GM12878 (cell line): ENCODE data around the gene C10orf90. TPM values are rescaled to one million over a fixed set of nuclear protein-coding genes. Genes with fewer than 3 reads are reported as not detected.

ENCODE experiments used
- ATAC-seq: fragments of 200-7000 bp; cut with Tn5 transposase; 3 replicates; pipeline ENCODE4 v1.9.1; 2020; ENCODE audit warnings: mild to moderate bottlenecking, moderate library complexity
- BruUV-seq: library from RNA; stranded (reverse); fragments of 400-500 nt; replicated peaks from 2 replicates; lab custom pipeline; 2021; lab: Mats Ljungman, UMichigan
- CTCF ChIA-PET: fragments of 300-600 bp; sonication (Branson Sonifier 250); formaldehyde crosslinking; extraction: SDS; loops from one replicate; lab custom pipeline; 2021; ENCODE audit warnings: inconsistent platforms; lab: Yijun Ruan, JAX
- POLR2A ChIA-PET: fragments of 350-600 bp; formaldehyde crosslinking; extraction: SDS; loops from one replicate; lab custom pipeline; 2021; ENCODE audit warnings: inconsistent platforms; lab: Charles Lee
- RAD21 ChIA-PET: fragments of 300-600 bp; sonication (Branson Sonifier 250); formaldehyde crosslinking; loops from one replicate; lab custom pipeline; 2023; ENCODE audit warnings: antibody characterized with exemption; ENCODE audit not compliant: unreplicated experiment; lab: Charles Lee
- SMC1A ChIA-PET: fragments of 300-600 bp; sonication (Branson Sonifier 250); formaldehyde crosslinking; loops from one replicate; lab custom pipeline; 2023; ENCODE audit not compliant: unreplicated experiment, uncharacterized antibody; lab: Charles Lee
- DNase-seq: peaks from one replicate; pipeline ENCODE4 v3.0.0-alpha.2; 2011; ENCODE audit warnings: low read depth, low spot score
- FAIRE-seq: peaks from 3 replicates; lab custom pipeline; 2011; peaks lifted over from hg19 to GRCh38; lab: Jason Lieb, UNC
- H2AFZ ChIP-seq: 2 replicates; pipeline ENCODE4 v1.6.0; 2011; ENCODE audit warnings: low read depth, low read length, control low read depth; ENCODE audit not compliant: control insufficient read depth
- H3K27ac ChIP-seq: 2 replicates; pipeline ENCODE4 v1.5.1; 2011; ENCODE audit warnings: control low read depth; ENCODE audit not compliant: control insufficient read depth, insufficient read depth
- H3K27me3 ChIP-seq, 2 experiments: replicated peaks in 1 of 2; 2 replicates each; pipeline versions ENCODE4 v1.6.0 to v1.6.1; 2011; ENCODE audit warnings: low read length in 1 of 2; ENCODE audit not compliant: control insufficient read depth in 2 of 2, insufficient read depth in 2 of 2
- H3K36me3 ChIP-seq, 2 experiments: 2 replicates each; pipeline ENCODE4 v1.5.1; 2011; ENCODE audit warnings: low read length in 1 of 2; ENCODE audit not compliant: control insufficient read depth in 2 of 2, insufficient read depth in 2 of 2
- H3K4me1 ChIP-seq: 2 replicates; pipeline ENCODE4 v1.6.1; 2011; ENCODE audit warnings: mild to moderate bottlenecking, low read length, moderate library complexity, mixed read lengths; ENCODE audit not compliant: control insufficient read depth, insufficient read depth
- H3K4me2 ChIP-seq: 2 replicates; pipeline ENCODE4 v1.6.0; 2011; ENCODE audit warnings: control low read depth; ENCODE audit not compliant: control insufficient read depth, insufficient read depth
- H3K4me3 ChIP-seq: fragments of 200-600 bp; sonication (generic); 2 replicates; pipeline ENCODE4 v1.5.1; 2016
- H3K79me2 ChIP-seq: 2 replicates; pipeline ENCODE4 v1.6.0; 2011; ENCODE audit warnings: low read length; ENCODE audit not compliant: control insufficient read depth, insufficient read depth
- H3K9ac ChIP-seq: 2 replicates; pipeline ENCODE4 v1.8.0; 2011; ENCODE audit warnings: low read length, control low read depth, mixed read lengths; ENCODE audit not compliant: control insufficient read depth, insufficient read depth
- H3K9me3 ChIP-seq: replicated peaks from 3 replicates; pipeline ENCODE4 v1.5.1; 2011; ENCODE audit warnings: mild to moderate bottlenecking, low read length; ENCODE audit not compliant: control insufficient read depth, insufficient read depth
- H4K20me1 ChIP-seq: 2 replicates; pipeline ENCODE4 v1.6.0; 2011; ENCODE audit not compliant: control insufficient read depth, insufficient read depth
- CHD2 ChIP-seq: IDR thresholded peaks from 2 replicates; pipeline ENCODE4 v1.6.1; 2011; ENCODE audit warnings: low read depth, low read length, improper control_type of control experiment, borderline replicate concordance
- IKZF2 ChIP-seq, 2 experiments: fragments of 450-650 bp; IDR thresholded peaks; 2 replicates each; pipeline ENCODE4 v1.6.1; 2017; ENCODE audit warnings: mild to moderate bottlenecking in 2 of 2, moderate library complexity in 2 of 2
- IRF5 ChIP-seq: fragments of 450-650 bp; IDR thresholded peaks from 2 replicates; pipeline ENCODE4 v1.6.1; 2017; ENCODE audit warnings: borderline replicate concordance
- MYB ChIP-seq: fragments of 150-350 bp; IDR thresholded peaks from 2 replicates; pipeline ENCODE4 v1.6.1; 2014; ENCODE audit warnings: mild to moderate bottlenecking, low read depth, low read length, borderline replicate concordance
- NFYB ChIP-seq: IDR thresholded peaks from 2 replicates; pipeline ENCODE4 v1.6.1; 2011; ENCODE audit warnings: low read depth, mild to moderate bottlenecking, low read length, improper control_type of control experiment, moderate library complexity; ENCODE audit not compliant: insufficient read depth
- PML ChIP-seq: IDR thresholded peaks from 2 replicates; pipeline ENCODE4 v1.6.1; 2012; ENCODE audit warnings: low read length, inconsistent platforms
- SIX5 ChIP-seq: IDR thresholded peaks from 2 replicates; pipeline ENCODE4 v1.6.1; 2011; ENCODE audit warnings: mild to moderate bottlenecking, low read depth, low read length, moderate library complexity; ENCODE audit not compliant: severe bottlenecking
- SUPT20H ChIP-seq: IDR thresholded peaks from 2 replicates; pipeline ENCODE4 v1.6.1; 2011; ENCODE audit warnings: low read depth, mild to moderate bottlenecking, low read length, moderate library complexity, borderline replicate concordance; ENCODE audit not compliant: control insufficient read depth
- ZBTB40 ChIP-seq: fragments of 450-650 bp; IDR thresholded peaks from 2 replicates; pipeline ENCODE4 v1.6.1; 2016; ENCODE audit warnings: mild to moderate bottlenecking, moderate library complexity, borderline replicate concordance
- ZNF24 ChIP-seq: fragments of 450-650 bp; IDR thresholded peaks from 2 replicates; pipeline ENCODE4 v1.6.1; 2017; ENCODE audit warnings: antibody characterized with exemption, mild to moderate bottlenecking
- WGBS: methylation state at CpG from one replicate; pipeline ENCODE4 v1.1.6; 2016; ENCODE audit warnings: low lambda C conversion rate; ENCODE audit not compliant: insufficient replicate concordance, insufficient coverage; ENCODE audit errors: missing lambda C conversion rate; 5-methylcytosine and 5-hydroxymethylcytosine counted together
- in situ Hi-C: fragments of 300-500 bp; cut with MboI; formaldehyde crosslinking; loops from 9 replicates; pipeline ENCODE4 v1.14.3; 2018; ENCODE audit warnings: mixed read lengths
- intact Hi-C: fragments of 100-400 bp; cut with micrococcal nuclease; formaldehyde crosslinking; loops from one replicate; pipeline ENCODE4 v1.14.2; 2022; ENCODE audit not compliant: unreplicated experiment
- polyA plus RNA-seq, 11 experiments: library from polyadenylated mRNA; depleted of rRNA in 4 of 11; unstranded in 6 of 11; stranded (reverse) in 5 of 11; fragments of >200 nt; fragmentation: Nextera tagmentation in 4 of 11; fragmentation: Illumina TruSeq in 1 of 11; extraction: Ambion mirVana in 4 of 11; extraction: Trizol in 1 of 11; gene quantifications; 1 replicate in 1 of 11; 2 replicates in 10 of 11; pipeline versions ENCODE4 v1.2.1 to v1.2.3, GENCODE V29; 2011 to 2016; ENCODE audit warnings: inconsistent platforms in 2 of 11, missing spikeins in 2 of 11, low read depth in 1 of 11
- total RNA-seq, 4 experiments: library from RNA; depleted of rRNA in 3 of 4; stranded (reverse); fragments of >200 nt in 3 of 4; fragmentation: Illumina TruSeq in 1 of 4; extraction: Trizol in 1 of 4; gene quantifications; 2 replicates each; pipeline versions ENCODE4 v1.2.1 to v1.2.3, GENCODE V29; 2013 to 2021
- TF ChIP-seq, protein P1 (sequence below): fragments of 450-650 bp; formaldehyde crosslinking; IDR thresholded peaks from 2 replicates; pipeline ENCODE4 v1.4.0; 2020; ENCODE audit warnings: mild to moderate bottlenecking, moderate library complexity
- TF ChIP-seq, protein P2 (sequence below): IDR thresholded peaks from 2 replicates; pipeline ENCODE4 v1.6.1; 2011; ENCODE audit warnings: mild to moderate bottlenecking, low read depth, low read length, moderate library complexity; ENCODE audit not compliant: insufficient replicate concordance

Gene C10orf90
- total and polyA plus RNA-seq, 10 of the 15 experiments (the other 5 are each of a cell fraction or from before 2014, with no cell fraction given), result 0.04 TPM; not detected in 9

DNA sequence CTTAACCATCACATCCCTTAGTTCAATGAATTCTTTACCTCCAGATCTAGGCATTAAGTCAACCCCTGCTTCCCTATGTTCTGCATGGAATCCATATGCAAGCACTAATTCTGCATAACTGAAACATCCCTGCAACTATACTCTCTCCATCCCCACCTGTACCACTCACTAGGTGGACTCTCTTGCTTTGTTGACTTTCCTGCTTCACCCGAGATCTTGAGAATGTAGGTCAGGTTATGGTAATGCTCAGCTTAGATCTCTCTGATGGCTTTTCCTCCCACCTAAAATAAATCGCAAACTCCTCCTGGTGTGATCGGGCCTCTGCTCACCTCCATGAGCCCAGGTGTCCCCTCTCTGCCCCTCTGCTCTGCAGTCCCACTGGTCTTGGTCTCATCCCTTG lies 189.8 kb downstream of the C10orf90 start (continued):
- TF ChIP-seq, protein P1, sequence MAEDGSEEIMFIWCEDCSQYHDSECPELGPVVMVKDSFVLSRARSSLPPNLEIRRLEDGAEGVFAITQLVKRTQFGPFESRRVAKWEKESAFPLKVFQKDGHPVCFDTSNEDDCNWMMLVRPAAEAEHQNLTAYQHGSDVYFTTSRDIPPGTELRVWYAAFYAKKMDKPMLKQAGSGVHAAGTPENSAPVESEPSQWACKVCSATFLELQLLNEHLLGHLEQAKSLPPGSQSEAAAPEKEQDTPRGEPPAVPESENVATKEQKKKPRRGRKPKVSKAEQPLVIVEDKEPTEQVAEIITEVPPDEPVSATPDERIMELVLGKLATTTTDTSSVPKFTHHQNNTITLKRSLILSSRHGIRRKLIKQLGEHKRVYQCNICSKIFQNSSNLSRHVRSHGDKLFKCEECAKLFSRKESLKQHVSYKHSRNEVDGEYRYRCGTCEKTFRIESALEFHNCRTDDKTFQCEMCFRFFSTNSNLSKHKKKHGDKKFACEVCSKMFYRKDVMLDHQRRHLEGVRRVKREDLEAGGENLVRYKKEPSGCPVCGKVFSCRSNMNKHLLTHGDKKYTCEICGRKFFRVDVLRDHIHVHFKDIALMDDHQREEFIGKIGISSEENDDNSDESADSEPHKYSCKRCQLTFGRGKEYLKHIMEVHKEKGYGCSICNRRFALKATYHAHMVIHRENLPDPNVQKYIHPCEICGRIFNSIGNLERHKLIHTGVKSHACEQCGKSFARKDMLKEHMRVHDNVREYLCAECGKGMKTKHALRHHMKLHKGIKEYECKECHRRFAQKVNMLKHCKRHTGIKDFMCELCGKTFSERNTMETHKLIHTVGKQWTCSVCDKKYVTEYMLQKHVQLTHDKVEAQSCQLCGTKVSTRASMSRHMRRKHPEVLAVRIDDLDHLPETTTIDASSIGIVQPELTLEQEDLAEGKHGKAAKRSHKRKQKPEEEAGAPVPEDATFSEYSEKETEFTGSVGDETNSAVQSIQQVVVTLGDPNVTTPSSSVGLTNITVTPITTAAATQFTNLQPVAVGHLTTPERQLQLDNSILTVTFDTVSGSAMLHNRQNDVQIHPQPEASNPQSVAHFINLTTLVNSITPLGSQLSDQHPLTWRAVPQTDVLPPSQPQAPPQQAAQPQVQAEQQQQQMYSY, result no peak
- no peak for TF ChIP-seq IRF5

DNA sequence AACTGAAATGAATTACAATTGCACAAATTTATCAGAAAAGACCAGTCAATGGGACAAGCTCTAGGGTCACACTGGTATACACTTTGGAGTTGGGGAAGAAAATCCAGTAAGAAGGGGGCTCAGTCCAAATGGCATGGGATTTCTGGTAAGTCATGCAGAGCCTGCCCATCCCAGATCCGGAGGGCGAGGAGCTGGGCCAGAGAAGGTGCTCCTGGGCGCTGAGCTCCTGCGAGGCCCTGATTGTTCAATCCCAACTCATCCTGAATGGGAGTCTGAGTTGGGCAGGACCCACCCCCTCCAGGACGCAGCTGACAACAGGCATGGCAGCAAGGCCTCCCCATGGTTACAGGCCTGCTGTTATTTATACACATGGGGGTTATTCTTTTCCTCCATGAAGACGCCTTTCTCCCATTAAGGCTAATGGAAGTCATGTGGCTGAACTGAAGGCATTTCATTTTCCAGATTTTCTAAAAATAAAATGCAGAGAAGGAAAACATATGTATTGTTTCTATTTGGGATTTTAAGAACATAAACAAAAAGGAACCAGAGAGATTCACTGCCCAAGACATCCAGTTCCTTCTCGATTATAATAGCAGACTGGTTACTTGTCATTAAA lies 191.1 kb downstream of the C10orf90 start:
- RAD21 ChIA-PET, result no interaction called here
- no peak for ATAC-seq
- CTCF ChIA-PET, result no interaction called here
- Histone ChIP-seq H3K4me3 (no peak overlapping the region), H3K27me3 (no peaks in the 10 kb centered on the region), H4K20me1 (no peaks in the 10 kb centered on the region), H3K4me1 (no peaks in the 10 kb centered on the region), H3K4me2 (no peak overlapping the region), H2AFZ (no peak overlapping the region), H3K36me3 (no peaks in the 10 kb centered on the region), H3K9ac (no peak overlapping the region), H3K79me2 (no peaks in the 10 kb centered on the region), H3K27ac (no peak overlapping the region), H3K9me3 (no peaks in the 10 kb centered on the region)
- no TSS peak for BruUV-seq
- no peak for DNase-seq
- in situ Hi-C loops (no loop called here), intact Hi-C loops (no loop called here)
- POLR2A ChIA-PET, result no interaction called here
- SMC1A ChIA-PET, result no interaction called here
- 14% methylated on average over 7 of the region's 7 CpGs for WGBS
- peak; percentile 57 for FAIRE-seq
- no peak for TF ChIP-seq ZNF24
- TF ChIP-seq SUPT20H, result no peak
- no peak for TF ChIP-seq SIX5
- no peak for TF ChIP-seq PML
- TF ChIP-seq NFYB, result no peak
- TF ChIP-seq, protein P2, sequence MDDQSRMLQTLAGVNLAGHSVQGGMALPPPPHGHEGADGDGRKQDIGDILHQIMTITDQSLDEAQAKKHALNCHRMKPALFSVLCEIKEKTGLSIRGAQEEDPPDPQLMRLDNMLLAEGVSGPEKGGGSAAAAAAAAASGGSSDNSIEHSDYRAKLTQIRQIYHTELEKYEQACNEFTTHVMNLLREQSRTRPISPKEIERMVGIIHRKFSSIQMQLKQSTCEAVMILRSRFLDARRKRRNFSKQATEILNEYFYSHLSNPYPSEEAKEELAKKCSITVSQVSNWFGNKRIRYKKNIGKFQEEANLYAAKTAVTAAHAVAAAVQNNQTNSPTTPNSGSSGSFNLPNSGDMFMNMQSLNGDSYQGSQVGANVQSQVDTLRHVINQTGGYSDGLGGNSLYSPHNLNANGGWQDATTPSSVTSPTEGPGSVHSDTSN, result no peak
- no peak for TF ChIP-seq ZBTB40
- no peak for TF ChIP-seq IKZF2 (IDR thresholded peaks at IDR 0.05)
- TF ChIP-seq MYB, result no peak
- TF ChIP-seq CHD2, result no peak
